ENCODE measurements around the gene HIGD2B. TPM values are rescaled to one million over a fixed set of nuclear protein-coding genes. Genes with fewer than 3 reads are reported as not detected.
A peak's percentile ranks its signal among the peaks of the same experiment; 100 is the strongest.

Gene HIGD2B
- total and polyA plus RNA-seq, 9 of the 15 experiments (the other 6 are each of a cell fraction or from before 2014, with no cell fraction given): 0.04 to 0.18 (median 0.14) TPM; not detected in 6

DNA sequence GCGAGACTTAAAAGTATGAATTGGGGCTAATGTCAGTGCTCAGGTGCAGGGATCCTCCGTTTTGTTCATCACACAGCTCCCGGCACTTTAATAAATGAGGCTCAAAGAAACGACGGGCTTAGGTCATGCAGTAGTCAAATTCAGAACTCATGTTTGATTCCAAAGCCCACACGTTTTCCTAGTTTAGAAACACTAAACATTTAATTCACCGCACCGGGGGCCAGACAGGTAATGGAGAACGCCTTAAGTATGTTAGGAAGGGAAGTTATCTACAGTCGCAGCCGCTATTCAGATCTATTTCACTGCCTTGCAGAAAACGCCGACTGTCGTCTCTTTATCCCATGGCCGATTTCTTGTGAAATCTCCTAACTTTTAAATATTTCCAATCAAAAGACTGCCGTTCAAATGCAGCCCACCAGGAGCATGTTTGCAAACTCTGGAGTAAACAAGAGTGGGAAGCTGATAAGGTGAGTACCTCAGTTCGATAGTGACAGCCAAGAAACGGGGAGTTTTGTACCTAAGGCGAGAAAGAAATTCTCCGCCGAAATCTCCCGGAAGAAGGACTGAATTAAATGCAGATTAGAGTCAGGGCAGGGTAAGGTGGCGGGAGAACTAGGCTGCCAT is 569 bp downstream of the HIGD2B start:
- TF ChIP-seq ZNF197 (CRISPR knock-in tag; IDR thresholded peaks at IDR 0.05; ENCODE audit: low read depth) (0 out of 2 replicates have a peak, but pooled peaks have one; percentile 20), FOXK2 (conservative IDR thresholded peaks at IDR 0.05 in 1 of 2, IDR thresholded peaks at IDR 0.05 in 1 of 2; ENCODE audit: low read depth in 2 of 2) (peak in 1 of 2 experiments; percentile 74; a peak in 2 of 4 replicates), GTF2A2 (tag; IDR thresholded peaks at IDR 0.05) (no peak), TCF7 (IDR thresholded peaks at IDR 0.05; ENCODE audit: borderline replicate concordance) (0 out of 2 replicates have a peak, but pooled peaks have one; percentile 6)
- TF ChIP-seq, protein P1, sequence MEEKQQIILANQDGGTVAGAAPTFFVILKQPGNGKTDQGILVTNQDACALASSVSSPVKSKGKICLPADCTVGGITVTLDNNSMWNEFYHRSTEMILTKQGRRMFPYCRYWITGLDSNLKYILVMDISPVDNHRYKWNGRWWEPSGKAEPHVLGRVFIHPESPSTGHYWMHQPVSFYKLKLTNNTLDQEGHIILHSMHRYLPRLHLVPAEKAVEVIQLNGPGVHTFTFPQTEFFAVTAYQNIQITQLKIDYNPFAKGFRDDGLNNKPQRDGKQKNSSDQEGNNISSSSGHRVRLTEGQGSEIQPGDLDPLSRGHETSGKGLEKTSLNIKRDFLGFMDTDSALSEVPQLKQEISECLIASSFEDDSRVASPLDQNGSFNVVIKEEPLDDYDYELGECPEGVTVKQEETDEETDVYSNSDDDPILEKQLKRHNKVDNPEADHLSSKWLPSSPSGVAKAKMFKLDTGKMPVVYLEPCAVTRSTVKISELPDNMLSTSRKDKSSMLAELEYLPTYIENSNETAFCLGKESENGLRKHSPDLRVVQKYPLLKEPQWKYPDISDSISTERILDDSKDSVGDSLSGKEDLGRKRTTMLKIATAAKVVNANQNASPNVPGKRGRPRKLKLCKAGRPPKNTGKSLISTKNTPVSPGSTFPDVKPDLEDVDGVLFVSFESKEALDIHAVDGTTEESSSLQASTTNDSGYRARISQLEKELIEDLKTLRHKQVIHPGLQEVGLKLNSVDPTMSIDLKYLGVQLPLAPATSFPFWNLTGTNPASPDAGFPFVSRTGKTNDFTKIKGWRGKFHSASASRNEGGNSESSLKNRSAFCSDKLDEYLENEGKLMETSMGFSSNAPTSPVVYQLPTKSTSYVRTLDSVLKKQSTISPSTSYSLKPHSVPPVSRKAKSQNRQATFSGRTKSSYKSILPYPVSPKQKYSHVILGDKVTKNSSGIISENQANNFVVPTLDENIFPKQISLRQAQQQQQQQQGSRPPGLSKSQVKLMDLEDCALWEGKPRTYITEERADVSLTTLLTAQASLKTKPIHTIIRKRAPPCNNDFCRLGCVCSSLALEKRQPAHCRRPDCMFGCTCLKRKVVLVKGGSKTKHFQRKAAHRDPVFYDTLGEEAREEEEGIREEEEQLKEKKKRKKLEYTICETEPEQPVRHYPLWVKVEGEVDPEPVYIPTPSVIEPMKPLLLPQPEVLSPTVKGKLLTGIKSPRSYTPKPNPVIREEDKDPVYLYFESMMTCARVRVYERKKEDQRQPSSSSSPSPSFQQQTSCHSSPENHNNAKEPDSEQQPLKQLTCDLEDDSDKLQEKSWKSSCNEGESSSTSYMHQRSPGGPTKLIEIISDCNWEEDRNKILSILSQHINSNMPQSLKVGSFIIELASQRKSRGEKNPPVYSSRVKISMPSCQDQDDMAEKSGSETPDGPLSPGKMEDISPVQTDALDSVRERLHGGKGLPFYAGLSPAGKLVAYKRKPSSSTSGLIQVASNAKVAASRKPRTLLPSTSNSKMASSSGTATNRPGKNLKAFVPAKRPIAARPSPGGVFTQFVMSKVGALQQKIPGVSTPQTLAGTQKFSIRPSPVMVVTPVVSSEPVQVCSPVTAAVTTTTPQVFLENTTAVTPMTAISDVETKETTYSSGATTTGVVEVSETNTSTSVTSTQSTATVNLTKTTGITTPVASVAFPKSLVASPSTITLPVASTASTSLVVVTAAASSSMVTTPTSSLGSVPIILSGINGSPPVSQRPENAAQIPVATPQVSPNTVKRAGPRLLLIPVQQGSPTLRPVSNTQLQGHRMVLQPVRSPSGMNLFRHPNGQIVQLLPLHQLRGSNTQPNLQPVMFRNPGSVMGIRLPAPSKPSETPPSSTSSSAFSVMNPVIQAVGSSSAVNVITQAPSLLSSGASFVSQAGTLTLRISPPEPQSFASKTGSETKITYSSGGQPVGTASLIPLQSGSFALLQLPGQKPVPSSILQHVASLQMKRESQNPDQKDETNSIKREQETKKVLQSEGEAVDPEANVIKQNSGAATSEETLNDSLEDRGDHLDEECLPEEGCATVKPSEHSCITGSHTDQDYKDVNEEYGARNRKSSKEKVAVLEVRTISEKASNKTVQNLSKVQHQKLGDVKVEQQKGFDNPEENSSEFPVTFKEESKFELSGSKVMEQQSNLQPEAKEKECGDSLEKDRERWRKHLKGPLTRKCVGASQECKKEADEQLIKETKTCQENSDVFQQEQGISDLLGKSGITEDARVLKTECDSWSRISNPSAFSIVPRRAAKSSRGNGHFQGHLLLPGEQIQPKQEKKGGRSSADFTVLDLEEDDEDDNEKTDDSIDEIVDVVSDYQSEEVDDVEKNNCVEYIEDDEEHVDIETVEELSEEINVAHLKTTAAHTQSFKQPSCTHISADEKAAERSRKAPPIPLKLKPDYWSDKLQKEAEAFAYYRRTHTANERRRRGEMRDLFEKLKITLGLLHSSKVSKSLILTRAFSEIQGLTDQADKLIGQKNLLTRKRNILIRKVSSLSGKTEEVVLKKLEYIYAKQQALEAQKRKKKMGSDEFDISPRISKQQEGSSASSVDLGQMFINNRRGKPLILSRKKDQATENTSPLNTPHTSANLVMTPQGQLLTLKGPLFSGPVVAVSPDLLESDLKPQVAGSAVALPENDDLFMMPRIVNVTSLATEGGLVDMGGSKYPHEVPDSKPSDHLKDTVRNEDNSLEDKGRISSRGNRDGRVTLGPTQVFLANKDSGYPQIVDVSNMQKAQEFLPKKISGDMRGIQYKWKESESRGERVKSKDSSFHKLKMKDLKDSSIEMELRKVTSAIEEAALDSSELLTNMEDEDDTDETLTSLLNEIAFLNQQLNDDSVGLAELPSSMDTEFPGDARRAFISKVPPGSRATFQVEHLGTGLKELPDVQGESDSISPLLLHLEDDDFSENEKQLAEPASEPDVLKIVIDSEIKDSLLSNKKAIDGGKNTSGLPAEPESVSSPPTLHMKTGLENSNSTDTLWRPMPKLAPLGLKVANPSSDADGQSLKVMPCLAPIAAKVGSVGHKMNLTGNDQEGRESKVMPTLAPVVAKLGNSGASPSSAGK (IDR thresholded peaks at IDR 0.05): peak; percentile 22; the same call in 1 of the 2 replicates
- Histone ChIP-seq H3K4me2 (ENCODE audit: insufficient read depth, low read length) (peak overlapping the region; percentile 98), H3K27me3 (ENCODE audit: control insufficient read depth in 2 of 2, insufficient read depth in 2 of 2, low read length in 2 of 2) (no peaks in the 10 kb centered on the region; a peak in 1 of 5 replicates), H2AFZ (ENCODE audit: low read depth, low read length) (peak overlapping the region; percentile 93), H3K9ac (ENCODE audit: insufficient read depth in 1 of 2, low read depth in 2 of 2, low read length in 2 of 2) (peak overlapping the region; percentile 89 to 97), H3K4me3 (peak overlapping the region; percentile 68), H3K27ac (ENCODE audit: extremely low read depth, low read depth, low read length) (peak overlapping the region; percentile 98), H3K79me2 (ENCODE audit: control insufficient read depth, insufficient read depth, low read length) (peaks cover 29% of the 10 kb centered on the region), H3K4me1 (replicated peaks in 1 of 2; ENCODE audit: control insufficient read depth in 2 of 2, insufficient read depth in 2 of 2, low read length in 2 of 2) (peaks cover 0 to 5% of the 10 kb centered on the region in 2 experiments; a peak in 2 of 5 replicates), H3K36me3 (ENCODE audit: control insufficient read depth, insufficient read depth, low read length) (peaks cover 2% of the 10 kb centered on the region; the same call in 1 of the 3 replicates), H3K9me3 (replicated peaks; ENCODE audit: control insufficient read depth, insufficient read depth, low read depth, low read length) (no peaks in the 10 kb centered on the region), H4K20me1 (replicated peaks; ENCODE audit: control insufficient read depth, insufficient read depth, low read length) (no peaks in the 10 kb centered on the region), H3K9me1 (ENCODE audit: control insufficient read depth, insufficient read depth, low read length) (no peaks in the 10 kb centered on the region)
- no peak for FAIRE-seq
- WGBS (ENCODE audit: insufficient coverage, low coverage, missing lambda C conversion rate): 12% methylated on average over 23 of the region's 23 CpGs
- CTCF ChIA-PET (ENCODE audit: low intra/inter-chr PET ratio): no interaction called here
- ATAC-seq: no peak; the same call in 2 of the 3 replicates
- intact Hi-C loops (cut with micrococcal nuclease) (no loop called here), in situ Hi-C loops (cut with MboI) (no loop called here)
- TSS peak; percentile 99 for BruUV-seq (replicated peaks)
- DNase-seq (ENCODE audit: extremely low read depth in 1 of 4, low spot score in 3 of 4): peak in 1 of 4 experiments; percentile 25
- POLR2A ChIA-PET: interaction anchor here (1.0 to 1.9 kb wide), 3 partner anchors 10 to 34 kb away, joined by 3 to 8 read pairs (median 7); no protein-coding TSS in a partner anchor

All from K562 (cell line).